Measurements from ENCODE around the gene SERPINA10. TPM values are rescaled to one million over a fixed set of nuclear protein-coding genes. Genes with fewer than 3 reads are reported as not detected.

The SERPINA10 gene, protein sequence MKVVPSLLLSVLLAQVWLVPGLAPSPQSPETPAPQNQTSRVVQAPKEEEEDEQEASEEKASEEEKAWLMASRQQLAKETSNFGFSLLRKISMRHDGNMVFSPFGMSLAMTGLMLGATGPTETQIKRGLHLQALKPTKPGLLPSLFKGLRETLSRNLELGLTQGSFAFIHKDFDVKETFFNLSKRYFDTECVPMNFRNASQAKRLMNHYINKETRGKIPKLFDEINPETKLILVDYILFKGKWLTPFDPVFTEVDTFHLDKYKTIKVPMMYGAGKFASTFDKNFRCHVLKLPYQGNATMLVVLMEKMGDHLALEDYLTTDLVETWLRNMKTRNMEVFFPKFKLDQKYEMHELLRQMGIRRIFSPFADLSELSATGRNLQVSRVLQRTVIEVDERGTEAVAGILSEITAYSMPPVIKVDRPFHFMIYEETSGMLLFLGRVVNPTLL
- not detected for polyA plus RNA-seq (ENCODE audit: insufficient read length)

DNA sequence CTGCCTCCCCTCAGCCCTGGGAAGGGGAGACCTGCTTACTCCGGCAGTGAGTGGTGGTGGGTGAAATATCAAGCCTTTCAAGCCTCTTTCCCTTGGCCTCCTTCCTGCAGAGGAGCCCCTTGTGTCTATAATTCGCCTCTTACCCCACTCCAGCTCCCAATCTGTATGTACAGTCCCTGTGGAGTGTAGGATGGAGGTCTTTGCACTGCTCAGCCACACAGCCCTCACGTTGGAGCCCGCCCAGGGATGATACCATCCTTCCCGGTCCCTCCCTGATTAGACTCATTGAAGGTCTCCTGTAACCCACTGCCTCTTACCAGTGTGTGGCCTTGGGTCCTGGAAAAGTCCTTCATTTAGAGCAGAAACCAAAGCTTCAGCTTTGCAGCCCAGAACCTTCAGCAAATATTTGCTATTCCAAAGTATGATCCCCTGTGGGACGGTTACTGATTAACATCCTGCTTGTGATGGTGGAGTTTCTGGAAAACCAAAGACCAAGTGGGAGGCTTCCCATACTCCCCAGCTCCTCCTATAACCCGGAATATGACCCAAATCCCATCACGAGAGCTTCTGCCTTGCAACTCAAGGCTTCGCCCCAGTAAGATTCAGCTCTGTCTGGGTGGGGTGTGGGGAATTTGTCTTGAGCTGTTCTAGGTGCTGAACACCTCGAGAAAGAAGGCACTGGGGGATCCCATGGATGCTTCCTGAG, at the start of gene SERPINA10:
Gene SERPINA10, minus strand, starts transcription at position 397 of the 706 bp plus-strand sequence. CDS start 2,675 bp downstream, outside the sequence.
- DNase-seq, result no peak

DNA sequence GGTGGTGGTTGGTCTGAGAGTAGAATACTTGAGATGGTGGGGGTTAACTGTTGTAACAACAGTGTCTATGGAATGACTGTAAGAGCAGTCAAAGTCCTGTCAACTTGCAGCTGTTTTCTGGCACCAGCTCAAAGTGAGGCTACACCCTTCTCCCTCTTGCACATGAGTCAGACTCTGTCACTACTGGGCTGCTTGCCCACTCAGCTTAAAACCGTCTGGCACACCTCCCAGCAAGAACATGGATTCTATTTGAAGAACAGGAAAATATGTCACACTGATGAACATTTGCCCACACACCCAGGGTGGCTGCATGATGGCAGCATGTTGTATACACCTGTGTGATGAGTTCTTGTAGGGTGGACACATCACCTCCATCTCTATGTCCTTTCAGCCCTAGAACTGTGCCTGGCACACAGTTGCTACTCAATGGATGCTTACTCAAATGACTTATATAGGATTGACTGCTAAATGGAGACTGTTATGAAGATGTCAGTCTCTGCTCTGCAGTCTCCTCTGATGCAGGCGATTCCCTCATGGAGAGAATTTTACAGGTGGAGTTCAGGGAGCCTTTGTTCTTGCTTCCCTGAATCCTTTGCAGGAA, 49.4 kb upstream of the SERPINA10 start:
- peak; percentile 83 for DNase-seq

DNA sequence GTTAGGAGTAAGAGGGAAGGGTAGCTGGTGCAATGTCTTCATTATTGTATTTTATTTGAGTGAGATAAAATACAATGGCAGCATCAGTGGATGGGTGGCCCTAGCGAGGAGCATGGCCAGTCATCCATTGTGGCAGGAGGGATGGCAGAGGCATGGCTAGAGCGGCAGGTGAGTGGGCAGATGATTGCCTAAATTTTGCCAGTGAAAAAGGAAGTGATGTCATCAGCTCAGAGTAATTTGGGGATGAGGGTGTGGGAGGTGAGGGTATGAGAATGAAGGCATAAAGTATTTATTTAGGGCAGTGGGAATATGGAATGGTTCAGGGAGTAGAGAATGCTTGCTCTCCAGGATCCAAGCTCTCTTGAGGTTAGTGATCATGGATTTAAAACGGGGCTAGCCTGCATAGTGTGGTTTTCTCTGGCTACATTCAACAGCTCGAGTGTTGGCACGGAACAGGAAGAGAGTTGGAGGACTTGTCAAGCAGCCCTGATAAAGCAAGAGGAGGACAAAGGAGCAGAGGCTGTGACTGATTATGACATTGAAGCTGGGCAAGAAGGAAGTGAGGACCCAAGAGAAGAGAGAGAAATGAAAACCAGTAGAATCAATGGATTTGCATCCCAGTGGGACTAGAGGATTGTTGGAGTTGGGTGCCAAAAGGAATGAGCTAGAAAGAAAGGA, 48.7 kb upstream of the SERPINA10 start:
- DNase-seq, result peak; percentile 5

DNA sequence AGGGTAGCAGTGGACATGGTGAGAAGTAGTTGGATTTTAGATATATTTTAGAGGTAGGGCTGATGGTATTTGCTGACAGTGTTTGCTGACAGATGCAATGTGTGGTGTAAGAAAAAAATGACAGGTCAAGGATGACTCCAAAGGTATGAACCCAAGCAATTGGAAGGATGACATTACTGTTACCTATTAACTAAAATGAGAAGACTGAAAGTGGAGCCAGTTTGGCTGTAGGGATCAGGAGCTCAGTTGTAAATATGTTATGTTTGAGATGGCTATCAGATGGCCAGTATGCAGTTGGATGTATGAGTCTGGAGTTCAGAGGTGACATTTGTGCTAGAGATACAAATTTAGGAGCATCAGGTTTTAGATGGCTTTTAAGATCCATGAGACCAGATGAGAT, 47.5 kb upstream of the SERPINA10 start:
- no peak for DNase-seq

DNA sequence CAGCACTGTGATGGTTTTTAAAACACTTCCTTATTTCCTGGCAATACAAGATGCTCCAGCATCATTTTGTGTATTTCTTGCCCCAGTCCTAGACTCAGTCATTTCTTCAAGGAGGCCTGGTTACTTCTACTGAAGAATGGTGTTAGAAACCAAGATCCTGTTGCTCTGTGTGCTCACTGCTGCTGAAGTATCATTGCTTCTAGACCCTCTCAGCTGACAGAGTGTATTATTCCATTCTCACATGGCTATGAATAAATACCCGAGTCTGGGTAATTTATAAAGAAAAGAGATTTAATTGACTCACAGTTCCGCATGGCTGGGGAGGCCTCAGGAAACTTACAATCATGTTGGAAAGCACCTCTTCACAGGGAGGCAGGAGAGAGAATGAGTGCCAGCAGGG, 45.0 kb upstream of the SERPINA10 start:
- no peak for DNase-seq

DNA sequence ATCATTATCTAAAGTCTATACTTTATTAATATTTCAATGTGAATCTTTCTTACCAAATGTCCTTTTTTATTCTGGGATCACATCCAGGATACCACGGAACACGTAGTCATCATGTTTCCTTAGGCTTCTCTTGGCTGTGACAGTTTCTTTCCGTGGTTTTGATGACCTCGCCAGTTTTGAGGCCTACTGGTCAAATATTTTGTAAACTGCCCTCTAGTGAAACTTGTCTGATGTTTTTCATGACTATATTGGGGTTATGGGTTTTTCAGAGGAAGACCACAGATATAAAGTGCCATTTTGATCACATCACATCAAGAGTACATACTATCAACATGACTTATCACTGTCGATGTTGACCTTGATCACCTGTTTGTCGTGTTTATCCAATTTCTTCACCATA, 44.2 kb upstream of the SERPINA10 start:
- DNase-seq, result no peak

DNA sequence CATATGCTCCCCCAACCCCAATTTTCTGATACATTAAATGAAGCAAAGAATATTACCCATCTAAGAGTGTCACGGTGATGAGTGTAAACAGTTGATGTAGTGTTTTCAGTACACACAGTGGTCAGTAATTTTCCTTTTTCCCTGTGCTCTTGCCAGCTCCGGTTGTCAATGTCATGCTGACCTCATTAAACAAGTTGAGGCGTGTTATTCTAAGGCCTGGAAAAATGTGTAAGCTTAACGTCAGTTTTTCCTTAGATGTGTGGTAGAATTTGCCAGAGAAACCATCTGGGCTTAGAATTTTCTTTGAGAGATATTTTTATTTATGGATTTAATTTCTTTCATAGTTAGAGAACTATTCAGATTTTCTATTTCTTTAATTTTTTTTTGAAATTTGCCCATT, 41.8 kb upstream of the SERPINA10 start:
- no peak for DNase-seq

DNA sequence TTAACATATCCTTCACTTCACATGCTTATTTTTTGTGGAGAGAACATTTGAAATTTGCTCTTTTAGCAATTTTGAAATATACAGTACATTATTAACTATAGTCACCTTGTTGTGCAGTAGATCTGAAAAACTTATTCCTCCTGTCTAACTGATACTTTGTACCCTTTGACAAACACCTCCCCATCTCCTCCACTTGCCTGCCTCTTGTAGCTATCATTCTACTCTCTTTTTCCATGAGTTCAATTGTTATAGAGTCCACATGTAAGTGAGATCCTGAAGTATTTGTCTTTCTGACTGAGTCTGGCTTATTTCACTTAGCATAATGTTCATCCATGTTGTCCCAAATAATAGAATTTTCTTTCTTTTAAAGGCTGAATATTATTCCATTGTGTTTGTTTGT, 39.5 kb upstream of the SERPINA10 start:
- no peak for DNase-seq

DNA sequence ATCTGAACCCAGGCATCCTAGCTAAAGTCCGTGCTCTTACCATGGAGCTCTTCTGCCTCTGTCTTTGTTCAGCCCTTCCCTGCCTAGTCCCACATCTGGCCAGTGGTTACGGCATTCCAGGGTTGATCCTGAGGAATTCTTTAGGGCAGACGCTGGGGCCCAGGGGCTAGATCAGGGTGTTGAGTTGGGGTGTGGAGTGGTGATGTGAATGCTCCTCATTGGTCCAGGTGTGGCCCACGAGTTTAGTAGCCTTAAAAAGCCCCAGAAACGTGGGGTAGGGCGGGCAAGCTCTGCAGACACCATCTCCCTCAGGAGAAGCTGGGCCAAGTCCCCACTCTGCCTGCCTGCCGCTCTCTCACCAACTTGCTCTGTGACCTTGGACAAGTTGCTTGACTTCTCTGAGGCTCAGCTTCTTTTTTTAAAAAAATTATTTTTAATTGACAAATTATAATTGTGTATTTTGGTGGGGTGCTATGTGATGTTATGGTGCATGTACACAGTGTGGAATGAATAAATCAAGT, 39.1 kb upstream of the SERPINA10 start:
- DNase-seq, result no peak

DNA sequence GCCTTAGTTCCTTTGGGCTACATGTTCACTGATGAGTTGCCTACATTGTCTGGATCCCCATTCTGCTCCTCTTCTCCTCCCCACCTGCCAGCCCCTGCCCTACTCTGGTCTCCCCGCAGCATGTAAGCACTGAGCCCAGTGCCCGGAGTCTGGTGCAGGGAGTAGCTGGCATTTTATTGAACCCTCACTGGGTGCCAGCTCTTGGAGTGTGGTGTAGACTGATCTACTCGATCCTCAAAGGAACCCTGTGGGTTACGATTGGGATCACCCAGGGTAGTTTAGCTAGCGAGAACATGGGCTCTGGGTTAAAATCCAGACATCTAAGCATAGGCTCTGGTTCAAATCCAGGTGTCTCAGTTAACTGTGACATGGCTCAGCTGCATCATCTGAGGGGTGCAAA, 38.4 kb upstream of the SERPINA10 start:
- DNase-seq, result no peak

DNA sequence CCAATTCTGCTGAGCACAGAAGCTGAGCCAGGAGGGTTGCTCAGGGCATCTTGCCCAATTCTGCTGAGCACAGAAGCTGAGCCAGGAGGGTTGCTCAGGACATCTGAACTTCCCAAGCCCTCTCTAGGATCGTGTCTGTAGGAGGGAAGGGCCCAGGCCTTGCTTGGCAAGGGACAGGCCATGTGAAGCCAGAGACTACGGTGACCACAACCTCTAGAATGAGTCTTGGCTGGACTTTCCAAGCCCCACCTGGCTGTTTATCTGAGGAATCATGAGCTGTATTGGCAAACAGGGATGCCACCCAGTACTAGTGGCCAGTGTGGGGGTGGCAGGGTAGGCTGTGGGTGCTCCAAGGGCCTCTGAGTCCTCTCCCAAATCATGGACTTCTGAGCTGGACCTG, 37.8 kb upstream of the SERPINA10 start:
- no peak for DNase-seq

DNA sequence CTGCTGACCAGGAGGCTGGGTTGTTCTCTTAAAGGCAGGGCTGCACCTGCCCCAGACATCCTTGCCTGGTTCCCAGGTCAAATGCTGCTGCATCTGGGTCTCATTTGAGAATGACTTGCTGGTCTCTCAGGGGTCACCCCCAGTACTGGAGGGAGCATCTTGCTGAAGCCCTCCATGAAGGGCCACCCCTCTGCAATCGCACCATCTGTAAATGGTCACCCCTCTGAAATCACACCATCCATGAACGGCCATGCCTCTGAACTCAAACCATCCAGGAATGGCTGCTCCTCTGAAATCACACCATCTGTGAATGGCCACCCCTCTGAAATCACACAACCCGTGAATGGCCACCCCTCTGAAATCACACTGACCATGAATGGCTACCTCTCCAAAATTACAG, 37.4 kb upstream of the SERPINA10 start:
- DNase-seq, result no peak

DNA sequence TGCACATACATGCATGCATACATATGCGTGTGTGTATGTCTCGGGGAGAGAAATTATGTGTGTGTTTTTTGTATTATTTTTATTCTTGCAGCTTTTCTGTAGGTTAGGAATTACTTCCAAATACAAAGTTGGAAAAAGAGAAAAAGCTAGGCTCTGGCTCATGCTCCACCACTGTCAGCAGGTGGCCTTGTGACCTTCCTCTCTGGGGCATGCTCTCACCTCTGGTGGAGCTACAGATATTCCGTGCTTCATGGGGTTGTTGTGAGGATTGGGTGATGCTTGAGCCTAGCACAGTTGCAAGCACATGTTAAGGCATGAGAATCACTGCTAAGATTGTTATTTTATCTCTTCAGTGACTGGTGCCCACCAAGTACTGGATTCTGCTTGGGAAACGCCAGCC, 36.8 kb upstream of the SERPINA10 start:
- DNase-seq, result no peak

DNA sequence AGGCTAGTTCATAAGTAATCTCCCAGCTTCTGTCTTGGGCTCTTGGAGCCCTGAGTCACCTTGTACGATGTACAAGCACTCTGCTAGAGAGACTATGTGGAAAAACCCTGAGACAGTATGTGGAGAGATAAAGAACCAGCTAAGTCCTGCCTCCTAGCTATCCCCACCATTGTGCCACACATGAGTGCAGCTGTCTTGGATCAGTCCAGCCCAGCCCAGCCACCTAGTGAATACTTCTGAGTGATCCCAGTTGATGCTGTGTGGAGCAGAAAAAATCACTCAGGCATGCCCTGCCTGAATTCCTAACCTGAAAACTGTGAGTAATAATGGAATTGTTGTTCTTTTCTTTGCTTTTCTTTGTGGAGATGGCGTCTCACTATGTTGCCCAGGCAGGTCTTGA, 35.1 kb upstream of the SERPINA10 start:
- DNase-seq, result no peak

DNA sequence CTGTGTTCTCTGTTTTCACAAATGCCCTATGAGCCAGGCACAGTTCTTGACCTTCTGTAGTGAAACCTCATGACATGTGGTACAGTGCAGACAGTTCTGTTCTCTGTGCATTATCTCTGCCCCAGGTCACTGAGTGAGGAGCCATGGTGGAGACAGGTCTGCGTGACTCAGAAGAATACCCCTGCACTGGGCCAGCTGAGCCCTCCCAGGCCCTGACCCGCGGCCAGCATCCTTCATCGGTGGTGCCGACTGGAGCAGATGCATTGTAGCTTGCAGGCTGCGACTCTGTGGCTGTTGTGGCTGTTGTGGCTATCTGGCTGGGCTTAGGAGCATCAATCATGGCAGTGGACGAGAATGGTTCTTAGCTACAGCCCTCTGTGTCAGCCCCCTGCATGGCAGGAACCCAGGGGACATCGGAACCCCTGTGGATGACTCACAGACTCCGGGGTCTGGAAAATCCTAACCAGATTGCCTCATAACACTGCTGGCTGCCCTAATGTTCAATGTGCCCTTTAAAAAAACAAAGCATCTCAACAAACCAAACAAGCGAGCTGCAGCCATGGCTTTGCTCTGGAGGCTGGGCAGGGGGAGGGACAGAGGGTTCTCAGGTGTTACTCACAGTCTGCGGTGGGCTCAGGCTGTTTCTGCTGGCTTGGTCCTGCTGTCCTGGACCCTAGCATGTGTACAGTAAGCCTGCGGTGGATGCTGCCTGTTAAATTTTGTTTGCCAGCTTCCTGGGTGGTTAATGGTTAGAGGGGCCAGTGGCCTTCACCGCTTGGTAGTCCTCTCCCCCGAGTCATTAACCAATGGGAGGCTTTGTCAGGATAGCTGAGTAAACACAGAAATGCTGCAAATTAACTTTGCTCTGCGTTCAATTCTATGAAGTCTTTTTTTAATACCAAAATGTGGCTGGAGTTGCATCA, 29.8 kb upstream of the SERPINA10 start, which contains the start of gene SERPINA6:
Gene SERPINA6, minus strand, starts transcription at position 689 of the 923 bp plus-strand sequence. CDS start 8,688 bp downstream, outside the sequence.
- no peak for DNase-seq

DNA sequence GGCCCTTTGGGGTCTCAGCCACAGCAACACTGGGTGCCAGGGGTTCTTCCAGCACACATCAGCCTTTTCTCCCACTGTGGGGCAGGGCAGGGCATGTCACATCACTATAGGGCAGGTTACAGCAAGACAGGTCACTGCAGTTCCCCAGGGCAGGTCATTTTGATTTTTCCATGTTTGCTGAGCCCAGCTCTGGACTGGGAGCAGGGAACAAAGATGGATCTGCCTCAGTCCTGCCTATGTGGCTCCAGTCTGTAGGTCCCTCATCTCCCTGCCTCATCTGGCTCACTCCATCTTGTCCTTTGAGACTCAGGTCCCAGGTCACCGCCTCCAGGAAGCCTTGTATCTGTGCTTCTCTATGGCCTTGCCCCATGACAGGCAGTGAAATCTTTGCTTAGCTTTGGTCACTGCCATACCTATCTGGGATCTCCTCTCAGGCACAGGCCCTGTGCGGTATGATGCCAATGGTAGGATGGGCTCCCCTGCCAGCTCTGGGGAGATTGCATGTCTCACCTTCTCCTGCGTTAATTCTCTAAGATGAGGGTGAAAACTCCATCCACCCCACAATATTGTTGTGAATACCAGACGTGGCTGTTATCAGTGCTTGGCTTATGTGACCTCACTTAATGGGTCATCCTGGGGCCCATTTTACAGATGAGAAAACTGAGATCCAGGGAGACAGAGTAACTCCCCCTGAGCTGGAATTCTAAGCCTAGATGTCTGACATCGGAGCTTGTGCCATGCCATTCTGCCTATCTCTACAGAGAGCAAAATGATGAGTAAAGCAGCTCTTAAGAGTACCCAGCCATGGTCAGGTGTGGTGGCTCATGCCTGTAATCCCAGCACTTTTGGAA, 28.6 kb upstream of the SERPINA10 start:
- DNase-seq, result no peak

DNA sequence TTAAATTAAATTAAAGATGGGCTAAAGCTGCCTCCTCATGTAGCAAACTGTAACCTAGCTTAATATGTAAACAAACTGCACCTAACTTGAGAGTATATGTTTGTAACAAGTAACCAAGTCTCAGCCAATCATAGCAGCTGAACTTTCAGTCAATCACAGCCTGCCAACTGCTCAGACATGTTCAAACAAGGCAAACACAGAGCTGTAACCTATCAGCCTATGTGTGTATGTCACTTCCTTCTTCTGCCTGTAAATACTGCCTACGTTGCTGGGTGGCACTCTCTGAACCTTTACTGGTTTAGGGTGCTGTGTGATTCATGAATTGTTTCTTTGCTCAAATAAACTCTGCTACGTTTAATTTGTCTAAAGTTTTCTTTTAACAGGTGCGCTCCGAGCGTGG, 27.2 kb upstream of the SERPINA10 start:
- no peak for DNase-seq

DNA sequence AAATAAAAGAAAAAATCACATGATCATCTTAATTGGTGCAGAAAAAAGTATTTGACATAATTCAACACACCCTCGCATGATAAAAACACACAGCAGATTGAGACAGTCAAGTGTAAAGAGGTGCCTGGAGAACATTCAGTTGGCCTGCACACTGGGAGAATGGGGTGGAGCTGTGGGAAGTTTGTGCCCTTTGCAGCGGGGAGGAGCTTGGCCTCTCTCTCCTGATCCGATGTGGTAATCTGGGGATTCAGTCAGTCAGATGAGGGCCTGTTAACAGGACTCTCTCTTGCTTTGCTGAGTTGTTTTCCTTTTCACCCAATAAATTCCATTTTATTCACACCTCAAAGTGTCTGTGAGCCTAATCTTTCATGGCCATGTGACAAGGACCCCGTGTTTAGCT, 24.2 kb upstream of the SERPINA10 start:
- no peak for DNase-seq

DNA sequence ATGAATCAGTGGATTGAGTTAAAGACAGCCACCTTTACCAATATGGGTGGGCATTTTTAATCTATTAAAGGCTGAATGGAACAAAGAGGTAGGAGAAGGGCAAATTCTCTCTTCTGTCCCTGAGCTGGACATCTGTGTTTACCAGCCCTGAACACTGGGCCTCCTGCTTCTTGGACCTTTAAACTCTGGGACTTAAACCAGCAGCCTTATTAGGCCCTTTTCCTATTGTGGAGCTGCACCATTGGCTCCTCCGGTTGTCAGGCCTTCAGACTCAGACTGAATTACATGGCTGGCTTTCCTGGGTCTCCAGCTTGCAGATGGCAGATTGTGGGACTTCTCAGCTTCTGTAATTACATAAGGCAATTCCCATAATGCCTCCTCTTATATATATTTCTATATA, 23.6 kb upstream of the SERPINA10 start:
- DNase-seq, result no peak

DNA sequence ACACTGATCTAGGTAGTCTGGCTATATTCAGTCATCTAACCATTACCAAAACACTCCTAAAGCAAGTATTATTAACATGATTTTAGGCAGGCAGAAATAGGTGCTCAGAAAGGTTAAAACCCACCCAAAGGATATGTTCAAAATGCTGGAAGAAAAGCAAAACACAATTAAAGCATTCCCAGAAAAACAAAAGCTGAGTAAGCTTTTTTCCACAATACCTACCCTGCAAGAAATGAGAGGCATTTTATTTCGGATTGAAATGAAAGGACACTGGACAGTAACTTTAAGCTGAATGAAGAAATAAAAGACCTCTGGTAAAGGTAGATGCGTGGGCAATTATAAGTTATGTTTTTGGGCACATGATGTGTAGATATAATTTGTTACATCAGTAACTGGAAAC, 21.8 kb upstream of the SERPINA10 start:
- DNase-seq, result no peak

Measured in hindlimb muscle (tissue), 1 donor.